Activated CD4-positive, alpha-beta memory T cell treated with anti-CD3 and anti-CD28 coated beads, Interleukin-2, amount 10 ng/mL, durations not matched to agents 7 days and 5 days (primary cell): ENCODE results near the gene DAAM2. TPM values are rescaled to one million over a fixed set of nuclear protein-coding genes. Genes with fewer than 3 reads are reported as not detected.

Experiments
- CTCF ChIA-PET: fragments of 350-600 bp; sonication (Branson Sonifier 250); formaldehyde crosslinking; loops from one replicate; lab custom pipeline; 2021; ENCODE audit warnings: antibody characterized with exemption, inconsistent platforms; lab: Charles Lee
- POLR2A ChIA-PET: fragments of 350-600 bp; sonication (Branson Sonifier 250); formaldehyde crosslinking; loops from one replicate; lab custom pipeline; 2021; ENCODE audit warnings: antibody characterized with exemption; lab: Charles Lee
- DNase-seq: peaks from one replicate; pipeline ENCODE4 v3.0.0-alpha.2; 2020
- H3K27ac Mint-ChIP-seq: one replicate; pipeline ENCODE4 v1.8.0; 2021; ENCODE audit warnings: mild to moderate bottlenecking, mixed read lengths
- H3K27me3 Mint-ChIP-seq: one replicate; pipeline ENCODE4 v1.8.0; 2021; ENCODE audit warnings: mixed read lengths
- H3K36me3 Mint-ChIP-seq: one replicate; pipeline ENCODE4 v1.8.0; 2021; ENCODE audit warnings: low read depth, mixed read lengths
- H3K4me1 Mint-ChIP-seq: one replicate; pipeline ENCODE4 v1.8.0; 2021; ENCODE audit warnings: mixed read lengths
- H3K4me3 Mint-ChIP-seq: one replicate; pipeline ENCODE4 v1.8.0; 2021; ENCODE audit warnings: mild to moderate bottlenecking, mixed read lengths
- H3K9me3 Mint-ChIP-seq: one replicate; pipeline ENCODE4 v1.8.0; 2021; ENCODE audit warnings: mixed read lengths
- total RNA-seq, 2 experiments: library from RNA; stranded (reverse); gene quantifications; one replicate each; pipeline ENCODE4 v1.2.3, GENCODE V29; 2021

DAAM2 gene
- total RNA-seq = not detected

DNA sequence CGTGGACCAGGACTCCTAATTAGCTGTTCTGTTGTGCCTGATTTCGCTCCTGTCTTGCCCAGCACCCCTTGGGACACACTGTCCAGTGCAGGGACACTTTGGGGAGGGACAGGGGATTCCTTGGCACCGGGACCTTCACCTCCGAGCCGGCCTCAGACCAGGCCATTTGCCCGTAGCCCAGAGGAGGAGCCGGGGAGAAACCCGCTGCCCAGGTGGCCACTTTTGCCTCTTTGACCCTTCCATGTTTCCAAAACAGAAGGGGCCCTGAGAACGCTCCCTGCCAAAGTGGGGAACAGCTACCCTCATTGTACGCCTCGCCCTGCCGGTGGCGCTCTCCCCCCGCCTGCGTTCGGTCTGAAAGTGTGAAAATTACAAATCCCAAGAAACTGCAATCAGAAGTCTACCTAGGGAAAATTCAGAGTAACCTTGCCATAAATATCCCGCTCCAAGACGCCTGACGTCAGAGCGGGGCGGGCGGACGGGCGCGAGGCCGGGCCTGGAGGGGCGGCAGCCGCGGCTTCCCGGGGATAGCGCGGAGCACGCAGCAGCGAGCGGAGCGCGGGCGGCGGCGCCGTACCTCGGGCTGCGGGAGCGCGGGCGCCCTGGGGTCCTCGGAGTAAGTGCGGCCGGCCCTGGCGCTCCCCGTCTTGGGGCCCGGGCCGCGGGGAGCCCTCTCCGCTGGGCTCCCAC, at the start of gene DAAM2:
Gene DAAM2 (plus strand): TSS at position 527 of the 690 bp plus-strand sequence. CDS start 63,927 bp downstream, outside the sequence.
- H3K27ac Mint-ChIP-seq = no peak within 1 kb of the TSS
- no peaks in the 10 kb centered on the region for H3K36me3 Mint-ChIP-seq
- CTCF ChIA-PET = no interaction called here
- DNase-seq = no peak
- H3K4me1 Mint-ChIP-seq = no peaks in the 10 kb centered on the region
- H3K9me3 Mint-ChIP-seq = no peaks in the 10 kb centered on the region
- H3K27me3 Mint-ChIP-seq = peaks cover 33% of the 10 kb centered on the region
- POLR2A ChIA-PET = no interaction called here
- no peak within 1 kb of the TSS for H3K4me3 Mint-ChIP-seq

DNA sequence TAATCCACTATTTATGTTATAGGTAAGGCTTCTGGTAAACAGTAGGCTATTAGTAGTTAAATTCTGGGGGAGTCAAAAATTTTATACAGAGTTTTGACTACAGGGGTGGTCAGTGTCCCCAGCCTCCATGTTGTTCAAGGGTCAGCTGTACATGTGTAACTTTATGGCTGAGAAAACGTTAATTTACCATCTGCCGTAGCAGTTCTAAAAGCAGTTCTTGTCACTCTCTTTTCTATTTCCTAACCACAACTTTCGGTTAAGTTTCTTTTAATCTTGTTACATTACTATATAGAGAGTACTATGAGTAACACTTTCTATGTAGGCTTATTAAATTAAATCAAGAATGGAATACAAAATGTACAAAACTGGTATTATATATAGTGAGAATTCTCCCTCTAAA, 45.4 kb upstream of the DAAM2 start:
- POLR2A ChIA-PET = no interaction called here
- no peaks in the 10 kb centered on the region for H3K27me3 Mint-ChIP-seq
- H3K36me3 Mint-ChIP-seq = no peaks in the 10 kb centered on the region
- H3K27ac Mint-ChIP-seq = no peak overlapping the region
- H3K9me3 Mint-ChIP-seq = no peaks in the 10 kb centered on the region
- CTCF ChIA-PET = no interaction called here
- no peak overlapping the region for H3K4me3 Mint-ChIP-seq
- DNase-seq = no peak
- H3K4me1 Mint-ChIP-seq = no peaks in the 10 kb centered on the region

DNA sequence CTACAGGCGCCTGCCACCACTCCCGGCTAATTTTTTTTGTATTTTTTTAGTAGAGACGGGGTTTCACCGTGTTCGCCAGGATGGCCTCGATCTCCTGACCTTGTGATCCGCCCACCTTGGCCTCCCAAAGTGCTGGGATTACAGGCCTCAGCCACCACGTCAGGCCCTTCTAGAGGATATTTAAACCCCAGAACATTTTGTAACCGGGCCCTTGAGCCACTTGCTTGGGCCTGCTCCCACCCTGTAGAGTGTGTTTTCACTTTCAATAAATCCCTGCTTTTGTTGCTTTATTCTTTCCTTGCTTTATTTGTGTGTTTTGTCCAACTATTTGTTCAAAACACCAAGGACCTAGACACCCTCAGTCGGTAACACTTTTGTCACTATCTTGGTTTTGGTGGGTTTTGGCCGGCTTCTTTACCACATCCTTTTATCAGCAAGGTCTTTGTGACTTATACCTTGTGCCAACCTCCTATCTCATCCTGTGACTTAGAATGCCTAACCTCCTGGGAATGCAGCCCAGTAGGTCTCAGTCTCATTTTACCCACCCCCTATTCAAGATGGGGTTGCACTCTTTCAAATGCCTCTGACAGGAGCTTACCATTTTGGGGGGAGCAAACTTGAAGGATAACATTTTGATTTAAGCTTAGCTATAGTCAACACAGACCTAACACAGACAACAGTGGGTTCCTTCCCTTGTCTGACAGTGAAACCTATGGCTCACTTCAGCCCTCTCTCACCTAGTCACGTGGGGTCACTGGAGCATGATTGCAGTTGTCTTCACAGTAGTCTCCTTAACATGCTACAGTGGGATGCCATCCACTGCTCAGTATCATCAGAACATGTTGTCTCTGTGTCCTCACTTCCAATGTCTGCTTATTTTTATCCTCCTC, 39.1 kb upstream of the DAAM2 start:
- Mint-ChIP-seq H3K27me3 (no peaks in the 10 kb centered on the region), H3K4me1 (no peaks in the 10 kb centered on the region), H3K9me3 (no peaks in the 10 kb centered on the region), H3K4me3 (no peak overlapping the region), H3K27ac (no peak overlapping the region), H3K36me3 (no peaks in the 10 kb centered on the region)
- CTCF ChIA-PET = no interaction called here
- DNase-seq = no peak
- POLR2A ChIA-PET = no interaction called here

DNA sequence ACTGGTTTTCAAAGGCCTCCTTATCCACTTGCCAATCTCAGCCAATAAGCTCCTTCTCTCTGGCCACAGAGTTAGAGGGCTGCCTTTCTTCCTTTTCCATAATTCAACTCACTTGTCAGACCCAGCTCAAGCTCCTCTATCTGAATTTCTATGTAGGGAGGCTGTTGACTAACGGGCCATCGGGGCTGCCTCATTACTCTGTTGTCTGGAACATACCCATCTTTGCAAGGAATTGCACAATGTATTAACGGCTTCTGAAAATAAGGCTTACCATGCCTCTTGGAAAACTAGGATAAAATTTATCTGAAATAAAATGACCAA, 38.5 kb upstream of the DAAM2 start:
- no peaks in the 10 kb centered on the region for H3K27me3 Mint-ChIP-seq
- DNase-seq = no peak
- no peaks in the 10 kb centered on the region for H3K9me3 Mint-ChIP-seq
- ChIA-PET CTCF (no interaction called here), POLR2A (no interaction called here)
- no peaks in the 10 kb centered on the region for H3K36me3 Mint-ChIP-seq
- no peaks in the 10 kb centered on the region for H3K4me1 Mint-ChIP-seq
- no peak overlapping the region for H3K27ac Mint-ChIP-seq
- H3K4me3 Mint-ChIP-seq = no peak overlapping the region

DNA sequence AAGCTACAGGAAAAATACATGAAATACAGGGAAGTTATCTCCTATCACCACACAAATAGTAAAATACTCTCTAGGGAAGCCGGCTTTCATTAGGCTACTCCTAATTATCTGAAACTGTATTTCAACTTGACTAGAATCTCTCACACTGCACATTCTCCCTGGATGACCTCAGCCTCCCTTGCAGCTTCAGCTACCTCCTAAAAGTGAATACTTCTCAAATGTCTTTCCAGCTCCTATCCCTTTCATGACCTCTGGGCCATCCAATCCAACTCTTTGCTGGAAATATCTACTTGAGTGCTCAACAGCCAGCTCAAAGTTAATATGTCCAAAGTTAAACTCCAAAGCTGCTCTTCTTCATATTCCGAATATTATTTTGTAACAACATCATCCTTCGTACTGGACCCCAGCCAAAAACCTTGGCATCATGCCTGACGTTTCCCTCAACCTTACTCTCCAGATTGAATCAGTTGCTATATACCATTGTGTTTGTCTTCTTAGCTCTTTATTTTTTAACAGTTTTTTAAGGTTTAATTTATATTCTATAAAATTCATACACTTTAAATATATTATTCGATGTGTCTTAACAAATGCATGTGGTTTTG, 37.6 kb upstream of the DAAM2 start:
- DNase-seq = no peak
- H3K27me3 Mint-ChIP-seq = no peaks in the 10 kb centered on the region
- ChIA-PET CTCF (no interaction called here), POLR2A (no interaction called here)
- no peaks in the 10 kb centered on the region for H3K4me1 Mint-ChIP-seq
- no peaks in the 10 kb centered on the region for H3K36me3 Mint-ChIP-seq
- H3K27ac Mint-ChIP-seq = no peak overlapping the region
- no peak overlapping the region for H3K4me3 Mint-ChIP-seq
- no peaks in the 10 kb centered on the region for H3K9me3 Mint-ChIP-seq

DNA sequence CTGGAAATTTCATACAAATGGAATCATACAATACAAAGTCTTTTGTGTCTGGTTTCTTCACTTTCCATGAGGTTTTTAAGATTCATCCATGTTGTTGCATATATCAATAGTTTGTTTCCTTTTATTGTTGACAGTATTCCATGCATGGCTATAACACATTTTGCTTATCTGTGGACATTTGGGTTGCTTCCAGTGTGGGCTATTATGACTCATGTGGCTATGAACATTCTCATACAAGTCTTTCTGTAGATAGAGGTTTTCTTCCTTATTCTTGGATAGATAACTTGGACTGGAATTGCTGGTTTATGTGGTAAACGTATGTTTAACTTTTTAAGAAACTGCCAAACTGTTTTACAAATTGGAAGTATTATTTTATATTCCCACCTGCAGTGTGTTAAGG, 36.9 kb upstream of the DAAM2 start:
- no peaks in the 10 kb centered on the region for H3K27me3 Mint-ChIP-seq
- POLR2A ChIA-PET = no interaction called here

DNA sequence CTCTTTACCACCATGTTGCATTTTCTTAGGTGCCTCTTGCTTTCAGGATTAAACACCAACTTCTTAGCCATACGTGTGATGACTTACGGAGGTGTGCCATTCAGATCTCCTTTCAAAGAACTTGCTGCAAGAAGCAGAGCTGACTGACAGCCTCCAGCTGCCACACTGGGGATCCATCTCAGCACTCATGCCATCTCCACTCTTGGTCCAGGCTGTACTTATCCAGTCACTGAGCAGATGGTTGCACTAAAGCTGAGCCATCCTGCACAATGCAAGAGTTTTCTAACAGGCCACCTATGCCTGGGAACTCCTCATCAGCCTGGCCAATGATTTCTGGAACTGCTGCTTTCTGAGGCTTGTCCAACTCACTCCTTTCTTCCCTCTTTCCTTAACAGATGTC, 35.6 kb upstream of the DAAM2 start:
- Mint-ChIP-seq H3K36me3 (no peaks in the 10 kb centered on the region), H3K9me3 (no peaks in the 10 kb centered on the region), H3K27me3 (no peaks in the 10 kb centered on the region), H3K4me1 (no peaks in the 10 kb centered on the region), H3K4me3 (no peak overlapping the region), H3K27ac (no peak overlapping the region)
- POLR2A ChIA-PET = no interaction called here
- no peak for DNase-seq
- CTCF ChIA-PET = no interaction called here

More for the DNA sequence above, 36.9 kb upstream of the DAAM2 start:
- CTCF ChIA-PET = no interaction called here
- Mint-ChIP-seq H3K36me3 (no peaks in the 10 kb centered on the region), H3K4me3 (no peak overlapping the region), H3K27ac (no peak overlapping the region), H3K4me1 (no peaks in the 10 kb centered on the region), H3K9me3 (no peaks in the 10 kb centered on the region)
- DNase-seq = no peak

DNA sequence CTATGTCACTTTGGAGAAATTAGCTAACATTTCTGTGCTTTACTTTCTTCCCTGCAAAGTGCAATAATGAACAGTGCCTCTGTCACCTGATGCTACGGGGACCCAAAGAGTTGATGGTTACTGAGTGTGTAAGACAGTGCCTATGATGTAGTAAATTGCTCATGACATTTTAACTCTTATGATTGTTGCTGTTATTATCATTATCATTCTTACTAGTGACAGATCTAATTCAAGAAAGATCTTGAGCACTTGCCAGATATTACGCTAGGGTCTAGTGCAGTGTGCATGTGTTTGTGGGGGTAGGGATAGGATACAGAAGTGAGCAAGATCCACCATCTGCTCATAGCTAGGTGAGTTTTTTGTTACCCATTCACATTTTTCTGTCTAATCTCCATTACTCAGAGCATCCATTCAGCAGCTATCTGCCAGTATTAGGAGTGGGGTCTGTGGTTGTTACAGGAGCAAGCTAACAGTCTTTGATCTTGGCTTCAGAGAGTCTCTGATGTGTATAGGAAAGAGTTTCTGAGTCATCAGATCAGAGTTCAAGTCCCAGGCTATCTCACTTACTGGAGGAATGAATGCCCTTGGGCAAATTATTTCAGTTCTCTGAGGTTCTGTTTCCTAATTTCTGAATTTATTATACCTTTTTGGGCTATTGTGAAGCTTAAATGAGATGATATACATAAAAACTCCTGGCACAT, 33.1 kb upstream of the DAAM2 start:
- H3K36me3 Mint-ChIP-seq = no peaks in the 10 kb centered on the region
- H3K4me1 Mint-ChIP-seq = no peaks in the 10 kb centered on the region
- ChIA-PET CTCF (no interaction called here), POLR2A (no interaction called here)
- H3K27me3 Mint-ChIP-seq = no peaks in the 10 kb centered on the region
- H3K4me3 Mint-ChIP-seq = no peak overlapping the region
- H3K9me3 Mint-ChIP-seq = no peaks in the 10 kb centered on the region
- no peak for DNase-seq
- H3K27ac Mint-ChIP-seq = no peak overlapping the region

DNA sequence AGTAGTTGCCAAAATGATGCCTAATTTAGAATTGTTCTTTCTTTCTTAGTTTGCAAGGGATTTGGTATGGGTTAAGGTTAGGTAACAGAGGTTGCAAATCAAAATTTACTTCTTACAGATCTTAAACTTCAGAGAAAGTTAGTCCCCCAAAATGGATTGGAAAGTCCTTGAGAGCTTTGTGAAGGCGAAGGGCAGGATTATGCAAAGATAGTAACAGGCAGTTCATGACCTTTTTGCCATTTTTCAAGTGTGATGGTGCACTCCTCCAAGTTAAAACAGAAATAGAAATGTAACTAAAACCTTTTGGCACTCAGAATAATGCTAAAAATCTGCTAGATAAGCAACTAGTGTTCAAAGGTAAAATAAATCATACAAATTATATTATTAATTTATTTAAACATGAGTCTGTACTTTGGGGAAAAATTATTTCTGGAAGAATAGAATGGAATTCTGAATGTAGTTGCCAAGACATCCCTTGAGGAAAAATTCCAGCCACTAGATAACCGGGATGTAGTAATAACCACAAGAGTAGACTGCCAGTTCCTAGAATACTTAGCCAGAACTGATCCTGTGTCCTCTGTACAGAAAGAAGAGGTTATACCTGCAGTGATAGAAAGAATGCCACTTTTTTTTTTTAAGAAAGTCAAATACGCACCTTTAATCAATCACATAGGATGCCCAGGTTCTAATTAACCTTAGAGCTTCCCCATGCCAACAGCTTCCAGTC, 31.8 kb upstream of the DAAM2 start:
- Mint-ChIP-seq H3K4me1 (no peaks in the 10 kb centered on the region), H3K27me3 (no peaks in the 10 kb centered on the region), H3K9me3 (no peaks in the 10 kb centered on the region), H3K27ac (no peak overlapping the region), H3K36me3 (no peaks in the 10 kb centered on the region), H3K4me3 (no peak overlapping the region)
- POLR2A ChIA-PET = no interaction called here
- CTCF ChIA-PET = no interaction called here
- no peak for DNase-seq

DNA sequence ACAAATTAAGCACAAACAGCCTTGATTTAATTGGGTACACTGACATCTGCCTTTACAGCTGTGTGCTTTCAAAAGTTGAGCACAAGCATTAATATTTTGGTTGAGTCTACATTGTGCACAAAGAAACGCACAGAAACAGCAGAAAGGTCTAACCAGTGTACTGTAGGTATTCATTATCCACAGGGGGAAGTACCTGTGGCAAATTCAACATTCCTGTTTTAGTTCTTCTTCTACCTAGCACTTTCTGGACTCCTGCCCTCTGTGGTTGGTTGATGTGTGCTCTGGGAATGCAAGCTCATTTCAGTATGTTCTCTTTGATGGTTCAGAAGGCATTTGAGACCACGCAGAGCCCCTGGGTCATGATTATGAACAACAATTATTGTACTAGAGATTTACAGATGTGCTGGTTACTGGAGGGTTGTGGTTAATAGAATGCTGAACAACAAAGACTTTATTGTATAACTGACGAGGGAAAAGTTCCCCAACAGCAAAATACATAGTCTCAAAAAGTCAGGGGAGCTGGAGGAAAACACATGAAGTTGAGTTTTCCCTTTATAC, 26.6 kb upstream of the DAAM2 start:
- Mint-ChIP-seq H3K36me3 (no peaks in the 10 kb centered on the region), H3K4me1 (no peaks in the 10 kb centered on the region), H3K27me3 (no peaks in the 10 kb centered on the region), H3K27ac (no peak overlapping the region), H3K4me3 (no peak overlapping the region), H3K9me3 (no peaks in the 10 kb centered on the region)
- ChIA-PET POLR2A (no interaction called here), CTCF (no interaction called here)
- no peak for DNase-seq

DNA sequence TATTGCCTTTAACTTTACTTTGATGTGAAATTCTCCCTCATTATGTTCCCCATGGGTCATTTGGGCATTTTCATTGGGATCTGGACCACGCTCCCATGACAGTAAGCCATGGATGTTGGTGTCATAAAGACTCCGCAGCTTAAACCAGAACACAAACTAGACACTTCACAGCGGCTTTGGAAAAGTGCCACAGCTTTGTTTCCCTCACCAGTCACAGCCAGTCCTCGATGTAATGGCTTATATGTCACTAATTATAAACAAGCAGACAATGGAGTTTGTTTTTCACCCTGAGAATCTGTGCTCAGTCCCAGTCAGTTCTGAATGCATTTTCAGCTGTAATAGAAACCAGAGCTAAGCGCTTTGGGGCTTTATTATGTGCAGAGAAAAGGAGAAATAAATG, 23.2 kb upstream of the DAAM2 start:
- Mint-ChIP-seq H3K27ac (no peak overlapping the region), H3K4me1 (no peaks in the 10 kb centered on the region), H3K36me3 (no peaks in the 10 kb centered on the region), H3K4me3 (no peak overlapping the region), H3K27me3 (no peaks in the 10 kb centered on the region), H3K9me3 (no peaks in the 10 kb centered on the region)
- CTCF ChIA-PET = interaction anchor here (0.6 kb wide), 1 partner anchor 549 kb away, joined by 3 read pairs; no protein-coding TSS in a partner anchor
- DNase-seq = no peak
- POLR2A ChIA-PET = no interaction called here

DNA sequence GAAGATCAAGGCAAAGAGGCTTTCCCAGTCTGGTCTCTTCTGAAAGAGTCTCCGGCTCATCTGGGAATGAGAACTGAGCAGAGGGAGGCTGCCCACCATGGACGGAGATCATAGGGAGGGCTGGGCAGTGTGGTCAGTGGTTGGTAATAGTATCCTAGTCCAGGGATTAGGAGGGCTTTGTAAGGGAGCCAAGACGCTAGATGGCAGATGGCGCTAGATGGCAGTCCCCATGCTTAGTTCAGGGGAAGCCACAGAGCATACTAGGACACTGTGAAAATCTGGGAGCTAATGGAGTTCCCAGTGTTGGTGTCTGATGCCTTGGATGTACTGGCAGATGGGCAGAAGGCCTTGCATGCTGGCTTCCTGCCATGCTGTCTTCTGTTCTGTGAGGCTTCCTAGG, 21.7 kb upstream of the DAAM2 start:
- no peaks in the 10 kb centered on the region for H3K4me1 Mint-ChIP-seq
- ChIA-PET CTCF (no interaction called here), POLR2A (no interaction called here)
- H3K27ac Mint-ChIP-seq = no peak overlapping the region
- no peaks in the 10 kb centered on the region for H3K27me3 Mint-ChIP-seq
- no peak overlapping the region for H3K4me3 Mint-ChIP-seq
- no peak for DNase-seq
- H3K9me3 Mint-ChIP-seq = no peaks in the 10 kb centered on the region
- no peaks in the 10 kb centered on the region for H3K36me3 Mint-ChIP-seq
